CD4-positive, alpha-beta T cell (primary cell): ENCODE data around the gene FBXO24. TPM values are rescaled to one million over a fixed set of nuclear protein-coding genes. Genes with fewer than 3 reads are reported as not detected.
A peak's percentile ranks its signal among the peaks of the same experiment; 100 is the strongest.

Experiments used
- ATAC-seq: fragments of 200-7000 bp; cut with Tn5 transposase; one replicate; pipeline ENCODE4 v1.10.0; 2022; ENCODE audit warnings: mild to moderate bottlenecking; ENCODE audit not compliant: poor library complexity
- CTCF ChIA-PET: fragments of 350-600 bp; sonication (Branson Sonifier 250); formaldehyde crosslinking; loops from one replicate; lab custom pipeline; 2021; ENCODE audit warnings: antibody characterized with exemption, inconsistent platforms; lab: Charles Lee
- POLR2A ChIA-PET: fragments of 350-600 bp; sonication (Branson Sonifier 250); formaldehyde crosslinking; loops from one replicate; lab custom pipeline; 2021; ENCODE audit warnings: antibody characterized with exemption, inconsistent platforms; lab: Charles Lee
- DNase-seq, 14 experiments: peaks; one replicate each; pipeline ENCODE4 v3.0.0-alpha.2; 2013 to 2020; ENCODE audit warnings: mixed read lengths in 2 of 14
- H3K27ac ChIP-seq, 2 donors: one replicate each; pipeline versions ENCODE4 v1.5.1 to v1.7.0; 2013; ENCODE audit warnings: low read length in 2 of 2, low read depth in 1 of 2, mild to moderate bottlenecking in 1 of 2
- H3K27me3 ChIP-seq, 2 experiments: 1 replicate in 1 of 2; 2 replicates in 1 of 2; pipeline versions ENCODE4 v1.6.1 to v1.7.0; 2013; ENCODE audit warnings: low read length in 2 of 2, control low read depth in 1 of 2, mild to moderate bottlenecking in 1 of 2, moderate library complexity in 1 of 2; ENCODE audit not compliant: insufficient read depth in 2 of 2, control insufficient read depth in 1 of 2
- H3K36me3 ChIP-seq: one replicate; pipeline ENCODE4 v1.6.1; 2013; ENCODE audit warnings: low read length, control low read depth; ENCODE audit not compliant: insufficient read depth
- H3K4me1 ChIP-seq: one replicate; pipeline ENCODE4 v1.6.1; 2013; ENCODE audit warnings: low read length, control low read depth; ENCODE audit not compliant: insufficient read depth
- H3K4me3 ChIP-seq: one replicate; pipeline ENCODE4 v1.5.1; 2013; ENCODE audit warnings: mild to moderate bottlenecking, low read length, moderate library complexity
- H3K9me3 ChIP-seq, 2 experiments: 1 replicate in 1 of 2; 2 replicates in 1 of 2; pipeline versions ENCODE4 v1.6.1 to v1.7.0; 2013; ENCODE audit warnings: low read length in 2 of 2, mild to moderate bottlenecking in 2 of 2, control low read depth in 1 of 2, moderate library complexity in 1 of 2; ENCODE audit not compliant: control insufficient read depth in 1 of 2, insufficient read depth in 1 of 2
- H3K27ac Mint-ChIP-seq: one replicate; pipeline ENCODE4 v1.8.0; 2020; ENCODE audit warnings: mixed read lengths
- H3K27me3 Mint-ChIP-seq: one replicate; pipeline ENCODE4 v1.8.0; 2021; ENCODE audit warnings: mixed read lengths
- H3K36me3 Mint-ChIP-seq: one replicate; pipeline ENCODE4 v1.8.0; 2021; ENCODE audit warnings: low read depth, mixed read lengths
- H3K4me1 Mint-ChIP-seq: one replicate; pipeline ENCODE4 v1.8.0; 2021; ENCODE audit warnings: low read depth, mixed read lengths
- H3K4me3 Mint-ChIP-seq: one replicate; pipeline ENCODE4 v1.8.0; 2020; ENCODE audit warnings: mild to moderate bottlenecking, mixed read lengths
- H3K9me3 Mint-ChIP-seq: one replicate; pipeline ENCODE4 v1.8.0; 2020; ENCODE audit warnings: mixed read lengths
- intact Hi-C, 2 experiments: fragments of 100-400 bp; cut with DNase I in 1 of 2; cut with micrococcal nuclease in 1 of 2; formaldehyde crosslinking; loops; one replicate each; pipeline versions ENCODE4 v1.15.1 to v1.9.0; 2023 to 2025; cut with DNase I, micrococcal nuclease
- total RNA-seq, 174 experiments: library from RNA in 2 of 174; stranded (reverse) in 2 of 174; gene quantifications; one replicate each; pipeline ENCODE4 v1.2.3 and lab custom pipeline; 2021 to 2026
- TF ChIP-seq, protein P1 (sequence below): fragments of 200-600 bp; IDR thresholded peaks from one replicate; pipeline ENCODE4 v1.8.0; 2022; ENCODE audit warnings: antibody characterized with exemption, mild to moderate bottlenecking

FBXO24 gene
- total RNA-seq, 2 experiments from 2014 or later: 0.66 to 0.78 TPM

DNA sequence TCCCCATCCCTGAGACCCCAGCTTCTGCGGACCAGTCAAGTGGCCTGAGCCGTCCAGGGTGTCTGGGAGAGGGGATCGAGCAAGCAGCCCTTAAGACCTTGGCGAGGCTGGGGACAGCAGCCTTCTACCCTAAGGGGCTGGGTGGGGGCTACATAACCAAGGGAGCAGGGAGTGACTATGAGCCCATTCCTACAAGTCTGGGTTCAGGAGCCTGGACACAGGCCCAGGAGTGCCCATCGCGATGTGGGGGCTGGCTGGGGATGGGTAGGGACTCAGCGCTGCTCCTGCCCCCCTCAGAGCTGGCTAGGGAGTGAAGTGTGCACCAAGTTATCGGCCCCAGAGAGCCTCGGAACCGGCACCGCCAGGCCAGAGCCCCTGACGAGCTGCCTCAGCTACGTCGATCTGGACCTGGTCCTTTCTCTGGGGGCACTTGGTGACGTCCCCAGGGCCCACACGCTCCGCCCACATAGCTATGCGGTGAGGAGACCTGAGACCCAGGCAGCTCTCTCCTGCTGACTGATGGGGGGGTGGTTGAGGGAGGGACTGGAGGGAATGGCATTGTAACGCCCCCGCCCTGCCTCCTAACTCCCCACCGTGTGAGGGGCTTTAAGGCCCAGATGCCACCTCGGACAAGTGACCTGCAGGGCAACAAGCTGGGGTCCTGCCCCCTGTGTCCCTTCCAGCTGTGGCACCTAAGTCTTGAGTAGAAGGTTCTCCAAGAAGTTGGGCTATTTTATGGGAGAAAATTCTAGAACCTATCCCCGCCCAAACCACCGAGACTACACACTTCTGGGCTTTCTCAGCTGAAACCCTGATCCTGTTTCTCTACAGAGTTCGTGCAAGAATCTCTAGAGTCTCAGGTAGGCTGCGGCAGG lies 14.9 kb upstream of the FBXO24 start:
- Mint-ChIP-seq H3K9me3 (no peaks in the 10 kb centered on the region), H3K27me3 (no peaks in the 10 kb centered on the region), H3K27ac (peak overlapping the region; percentile 73), H3K36me3 (peaks cover 32% of the 10 kb centered on the region), H3K4me3 (peak overlapping the region; percentile 45), H3K4me1 (peaks cover 34% of the 10 kb centered on the region)
- ATAC-seq: no peak
- ChIA-PET CTCF (interaction anchor here (1.0 to 1.3 kb wide), 2 partner anchors 11 to 17 kb away, joined by 3 to 6 read pairs; no protein-coding TSS in a partner anchor), POLR2A (interaction anchor here (0.8 to 4.6 kb wide), 6 partner anchors 10 to 134 kb away, joined by 3 to 70 read pairs (median 4); partner anchors contain the start of genes FBXO24, LRCH4, MOSPD3 and POP7)
- TF ChIP-seq, protein P1, sequence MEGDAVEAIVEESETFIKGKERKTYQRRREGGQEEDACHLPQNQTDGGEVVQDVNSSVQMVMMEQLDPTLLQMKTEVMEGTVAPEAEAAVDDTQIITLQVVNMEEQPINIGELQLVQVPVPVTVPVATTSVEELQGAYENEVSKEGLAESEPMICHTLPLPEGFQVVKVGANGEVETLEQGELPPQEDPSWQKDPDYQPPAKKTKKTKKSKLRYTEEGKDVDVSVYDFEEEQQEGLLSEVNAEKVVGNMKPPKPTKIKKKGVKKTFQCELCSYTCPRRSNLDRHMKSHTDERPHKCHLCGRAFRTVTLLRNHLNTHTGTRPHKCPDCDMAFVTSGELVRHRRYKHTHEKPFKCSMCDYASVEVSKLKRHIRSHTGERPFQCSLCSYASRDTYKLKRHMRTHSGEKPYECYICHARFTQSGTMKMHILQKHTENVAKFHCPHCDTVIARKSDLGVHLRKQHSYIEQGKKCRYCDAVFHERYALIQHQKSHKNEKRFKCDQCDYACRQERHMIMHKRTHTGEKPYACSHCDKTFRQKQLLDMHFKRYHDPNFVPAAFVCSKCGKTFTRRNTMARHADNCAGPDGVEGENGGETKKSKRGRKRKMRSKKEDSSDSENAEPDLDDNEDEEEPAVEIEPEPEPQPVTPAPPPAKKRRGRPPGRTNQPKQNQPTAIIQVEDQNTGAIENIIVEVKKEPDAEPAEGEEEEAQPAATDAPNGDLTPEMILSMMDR: no peak
- no peaks in the 10 kb centered on the region for H3K27me3 ChIP-seq
- H3K4me3 ChIP-seq: no peak overlapping the region
- intact Hi-C loops: loop anchor here (1.0 kb wide), 2 partner anchors 12 to 15 kb away; partner anchors contain the start of genes FBXO24 (in 1 of the 2) and LRCH4 (in 1 of the 2)
- no peak overlapping the region for H3K27ac ChIP-seq
- H3K9me3 ChIP-seq: no peaks in the 10 kb centered on the region
- peak in 1 of 14 experiments; percentile 38 for DNase-seq
- H3K4me1 ChIP-seq: peaks cover 55% of the 10 kb centered on the region
- H3K36me3 ChIP-seq: peaks cover 39% of the 10 kb centered on the region

GRCh38 chr7:100571829-100572116 lies 14.4 kb upstream of the FBXO24 start:
- DNase-seq: peak in 1 of 14 experiments; percentile 39
- POLR2A ChIA-PET: interaction anchor here (0.8 to 4.6 kb wide), 4 partner anchors 10 to 134 kb away, joined by 3 to 70 read pairs (median 4); partner anchors contain the start of genes FBXO24, LRCH4, MOSPD3 and POP7

GRCh38 chr7:100572281-100572948 lies 13.7 kb upstream of the FBXO24 start:
- H3K4me1 Mint-ChIP-seq: peaks cover 31% of the 10 kb centered on the region

More at GRCh38 chr7:100571829-100572116, 14.4 kb upstream of the FBXO24 start:
- Histone ChIP-seq H3K4me3 (no peak overlapping the region), H3K9me3 (no peaks in the 10 kb centered on the region), H3K27ac (no peak overlapping the region), H3K4me1 (peaks cover 55% of the 10 kb centered on the region), H3K36me3 (peaks cover 45% of the 10 kb centered on the region), H3K27me3 (no peaks in the 10 kb centered on the region)
- Mint-ChIP-seq H3K27me3 (no peaks in the 10 kb centered on the region), H3K36me3 (peaks cover 37% of the 10 kb centered on the region), H3K4me1 (peaks cover 34% of the 10 kb centered on the region), H3K9me3 (no peaks in the 10 kb centered on the region), H3K27ac (peak overlapping the region; percentile 73), H3K4me3 (peak overlapping the region; percentile 45)
- CTCF ChIA-PET: interaction anchor here (1.0 to 1.3 kb wide), 2 partner anchors 12 to 17 kb away, joined by 3 to 6 read pairs; no protein-coding TSS in a partner anchor
- ATAC-seq: no peak
- intact Hi-C loops: no loop called here
- TF ChIP-seq, protein P1: no peak

More at GRCh38 chr7:100572281-100572948, 13.7 kb upstream of the FBXO24 start:
- H3K27me3 Mint-ChIP-seq: no peaks in the 10 kb centered on the region
- ATAC-seq: no peak
- peak overlapping the region; percentile 73 for H3K27ac Mint-ChIP-seq
- ChIA-PET POLR2A (interaction anchor here (4.6 kb wide), 1 partner anchor 13 kb away, joined by 70 read pairs; the partner anchor contains the start of genes FBXO24 and LRCH4), CTCF (no interaction called here)
- H3K9me3 Mint-ChIP-seq: no peaks in the 10 kb centered on the region
- peaks cover 41% of the 10 kb centered on the region for H3K36me3 Mint-ChIP-seq
- Histone ChIP-seq H3K27ac (no peak overlapping the region), H3K27me3 (no peaks in the 10 kb centered on the region), H3K9me3 (no peaks in the 10 kb centered on the region), H3K36me3 (peaks cover 51% of the 10 kb centered on the region), H3K4me3 (no peak overlapping the region), H3K4me1 (peaks cover 51% of the 10 kb centered on the region)
- no peak for DNase-seq
- H3K4me3 Mint-ChIP-seq: peak overlapping the region; percentile 45
- intact Hi-C loops: no loop called here
- TF ChIP-seq, protein P1: no peak
